Heart right ventricle (tissue), 16 donors: ENCODE results near the gene UPF3B. TPM values are rescaled to one million over a fixed set of nuclear protein-coding genes. Genes with fewer than 3 reads are reported as not detected.

Source experiments
- ATAC-seq, 8 donors: fragments of 200-7000 bp; cut with Tn5 transposase; one replicate each; pipeline ENCODE4 v1.9.1; 2020; ENCODE audit warnings: mild to moderate bottlenecking in 8 of 8, moderate library complexity in 8 of 8, moderate number of reproducible peaks in 1 of 8
- DNase-seq, 2 donors: peaks; one replicate each; pipeline ENCODE4 v3.0.0-alpha.2; 2020
- H3K27ac ChIP-seq, 10 donors: fragments of 200-600 bp; sonication (generic) in 2 of 10; one replicate each; pipeline versions ENCODE4 v1.5.0 to v1.8.0; 2020 to 2022; ENCODE audit warnings: mild to moderate bottlenecking in 3 of 10
- H3K27me3 ChIP-seq, 7 donors: fragments of 200-600 bp; one replicate each; pipeline ENCODE4 v1.8.0; 2021 to 2022; ENCODE audit warnings: mild to moderate bottlenecking in 2 of 7
- H3K36me3 ChIP-seq, 9 donors: fragments of 200-600 bp; sonication (generic) in 1 of 9; one replicate each; pipeline versions ENCODE4 v1.5.0 to v1.8.0; 2020 to 2022; ENCODE audit warnings: mild to moderate bottlenecking in 2 of 9
- H3K4me1 ChIP-seq, 9 donors: fragments of 200-600 bp; sonication (generic) in 1 of 9; one replicate each; pipeline versions ENCODE4 v1.5.0 to v1.8.0; 2020 to 2022; ENCODE audit warnings: mild to moderate bottlenecking in 4 of 9
- H3K4me3 ChIP-seq, 10 donors: fragments of 200-600 bp; sonication (generic) in 2 of 10; one replicate each; pipeline versions ENCODE4 v1.5.0 to v1.8.0; 2020 to 2022; ENCODE audit warnings: mild to moderate bottlenecking in 7 of 10, moderate library complexity in 2 of 10
- H3K9me3 ChIP-seq, 11 donors: fragments of 200-600 bp in 10 of 11; sonication (generic) in 2 of 11; one replicate each; pipeline versions ENCODE4 v1.5.0 to v1.8.0; 2013 to 2022; ENCODE audit warnings: mild to moderate bottlenecking in 2 of 11, control low read depth in 1 of 11, moderate library complexity in 1 of 11
- WGBS, 2 donors: extraction: QIAGEN DNeasy Blood & Tissue Kit; methylation state at CpG; one replicate each; pipeline ENCODE4 v1.1.7; 2013; ENCODE audit warnings: inconsistent platforms in 1 of 2; 5-methylcytosine and 5-hydroxymethylcytosine counted together
- intact Hi-C, 10 donors: fragments of 100-400 bp; cut with DNase I; formaldehyde crosslinking; loops; one replicate each; pipeline versions ENCODE4 v1.11.1 to v1.14.2; 2022
- long read RNA-seq, 3 donors: library from polyadenylated mRNA; unstranded; transcript quantifications; one replicate each; pipeline ENCODE4 v2.0.0, GENCODE V29; 2020 to 2021
- polyA plus RNA-seq, 2 donors: library from polyadenylated mRNA; stranded (reverse); fragments of 200-250 nt; gene quantifications; one replicate each; pipeline ENCODE4 v1.2.3, GENCODE V29; 2013
- total RNA-seq, 10 donors: library from RNA; stranded (reverse); fragmentation: NEBNext Ultra II Directional in 3 of 10; extraction: Animal tissue kit (Norgen Biotek cat#: 25700) in 3 of 10; gene quantifications; one replicate each; pipeline versions ENCODE4 v1.2.1 to v1.2.4, GENCODE V29; 2021 to 2023
- TF ChIP-seq, protein P1 (sequence below), 9 donors: fragments of 200-600 bp; sonication (generic) in 2 of 9; IDR thresholded peaks; one replicate each; pipeline versions ENCODE4 v1.5.0 to v1.8.0; 2021 to 2022; ENCODE audit warnings: antibody characterized with exemption in 9 of 9, mild to moderate bottlenecking in 5 of 9, moderate library complexity in 1 of 9
- donor health status: Arrhythmogenic right ventricular cardiomyopathy.
- donor health status: ischemic (EF 13 %, LVEDD 7.1; RV severe dilation, severe dysfunction).
- donor health status: healthy with polysubstance abuse.
- donor health status: DM: no; HTN: yes; CAD: no.
- donor health status: DM: no; HTN: no; CAD: no.
- donor health status: ischemic (EF 25% LVEDD 6.9; RV normal size, moderate dysfunction).
- donor health status: ischemic (EF 25% LVEDD 5.7; RV mildly dilated, moderate dysfunction).
- donor health status: healthy.
- donor health status: DM: yes; HTN: yes; CAD: no.
- donor health status: Ischemic cardiomyopathy.
- donor health status: ischemic (EF 35%, LVEDD 5.7; RV mildly dilated, moderate dysfunction).
- donor health status: nonischemic (EF 11% LVEDD 7.7; RV severe dilation, severe dysfunction).
- donor health status: DM: yes; HTN: yes; CAD: no.
- donor health status: PGD.
- donor health status: ischemic (EF 29% LVEDD 5.4; RV normal size, mild dysfunction).
- donor health status: nonischemic (EF 23%, LVEDD 6.1; RV moderate dilation, normal function).

Gene UPF3B, protein sequence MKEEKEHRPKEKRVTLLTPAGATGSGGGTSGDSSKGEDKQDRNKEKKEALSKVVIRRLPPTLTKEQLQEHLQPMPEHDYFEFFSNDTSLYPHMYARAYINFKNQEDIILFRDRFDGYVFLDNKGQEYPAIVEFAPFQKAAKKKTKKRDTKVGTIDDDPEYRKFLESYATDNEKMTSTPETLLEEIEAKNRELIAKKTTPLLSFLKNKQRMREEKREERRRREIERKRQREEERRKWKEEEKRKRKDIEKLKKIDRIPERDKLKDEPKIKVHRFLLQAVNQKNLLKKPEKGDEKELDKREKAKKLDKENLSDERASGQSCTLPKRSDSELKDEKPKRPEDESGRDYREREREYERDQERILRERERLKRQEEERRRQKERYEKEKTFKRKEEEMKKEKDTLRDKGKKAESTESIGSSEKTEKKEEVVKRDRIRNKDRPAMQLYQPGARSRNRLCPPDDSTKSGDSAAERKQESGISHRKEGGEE
- total RNA-seq (1 to 10 TPM; 2.4 to 3.8 (median 2.9) TPM), polyA plus RNA-seq (10 to 100 TPM in 1 of 2 donors, 1 to 10 TPM in 1; 6.4 to 15.1 TPM)
- long read RNA-seq, donor 1, partial matches to known transcripts = 4 of 6 reads
- long read RNA-seq, donor 1, other reads (novel, unspliced or antisense) = 1 of 6 reads
- long read RNA-seq, donor 2, partial matches to known transcripts = 4 of 8 reads
- long read RNA-seq, donor 2, other reads (novel, unspliced or antisense) = 4 of 8 reads
- long read RNA-seq, donor 3, partial matches to known transcripts = 0 of 1 reads
- long read RNA-seq, donor 3, other reads (novel, unspliced or antisense) = 1 of 1 reads

DNA sequence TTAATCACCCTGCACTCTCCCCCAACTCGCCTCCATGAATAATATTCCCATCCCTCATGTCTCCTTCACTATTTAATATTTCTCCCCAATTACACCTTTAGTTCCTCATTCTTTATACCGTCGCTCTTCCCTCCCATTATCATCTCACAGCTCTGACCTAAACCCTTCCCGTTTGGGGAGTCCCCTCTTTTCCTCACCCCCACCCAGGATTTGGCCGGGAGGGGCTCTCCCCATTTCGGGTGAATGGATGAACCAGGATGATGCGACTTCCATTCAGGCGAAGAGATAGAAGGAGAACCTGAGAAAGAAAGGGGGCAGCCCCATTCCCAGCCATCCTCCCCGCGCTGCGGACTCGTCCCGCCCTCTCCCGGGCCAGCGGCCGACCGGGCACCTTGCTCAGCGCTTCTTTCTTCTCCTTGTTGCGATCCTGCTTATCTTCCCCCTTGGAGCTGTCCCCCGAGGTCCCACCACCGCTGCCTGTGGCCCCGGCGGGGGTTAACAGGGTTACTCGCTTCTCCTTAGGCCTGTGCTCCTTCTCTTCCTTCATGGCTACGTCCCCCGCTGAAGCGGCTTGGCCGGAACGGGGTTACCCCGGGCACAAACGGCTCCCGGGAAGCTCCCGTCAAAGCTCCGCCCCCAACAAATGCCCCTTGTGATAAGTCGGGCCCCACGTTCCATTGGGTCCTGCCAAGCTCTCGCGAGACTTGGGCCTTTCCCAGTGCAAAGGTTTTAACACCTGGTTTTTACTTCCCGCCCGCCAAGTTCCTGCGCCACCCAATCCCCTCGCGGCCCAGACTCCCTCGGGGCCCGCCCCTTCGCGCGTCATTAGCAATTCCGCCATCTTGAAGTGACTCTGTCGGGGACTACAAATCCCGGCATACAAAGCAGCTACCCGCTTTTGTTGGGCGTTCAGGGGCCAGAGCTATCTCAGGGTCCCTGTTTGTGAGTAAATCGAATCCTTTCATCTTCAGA is at the start of gene UPF3B:
Gene UPF3B (minus strand): TSS at position 582 of the 972 bp plus-strand sequence. CDS start 35 bp downstream, at position 547.
- intact Hi-C loops = loop anchor here in 4 of 10 donors (1.0 to 10.0 kb wide), 5 partner anchors 18 to 58 kb away; partner anchors contain the start of genes NDUFA1 (in 2 of the 4), RNF113A (in 2 of the 4) and RPL39 (in 1 of the 4)
- TF ChIP-seq, protein P1, sequence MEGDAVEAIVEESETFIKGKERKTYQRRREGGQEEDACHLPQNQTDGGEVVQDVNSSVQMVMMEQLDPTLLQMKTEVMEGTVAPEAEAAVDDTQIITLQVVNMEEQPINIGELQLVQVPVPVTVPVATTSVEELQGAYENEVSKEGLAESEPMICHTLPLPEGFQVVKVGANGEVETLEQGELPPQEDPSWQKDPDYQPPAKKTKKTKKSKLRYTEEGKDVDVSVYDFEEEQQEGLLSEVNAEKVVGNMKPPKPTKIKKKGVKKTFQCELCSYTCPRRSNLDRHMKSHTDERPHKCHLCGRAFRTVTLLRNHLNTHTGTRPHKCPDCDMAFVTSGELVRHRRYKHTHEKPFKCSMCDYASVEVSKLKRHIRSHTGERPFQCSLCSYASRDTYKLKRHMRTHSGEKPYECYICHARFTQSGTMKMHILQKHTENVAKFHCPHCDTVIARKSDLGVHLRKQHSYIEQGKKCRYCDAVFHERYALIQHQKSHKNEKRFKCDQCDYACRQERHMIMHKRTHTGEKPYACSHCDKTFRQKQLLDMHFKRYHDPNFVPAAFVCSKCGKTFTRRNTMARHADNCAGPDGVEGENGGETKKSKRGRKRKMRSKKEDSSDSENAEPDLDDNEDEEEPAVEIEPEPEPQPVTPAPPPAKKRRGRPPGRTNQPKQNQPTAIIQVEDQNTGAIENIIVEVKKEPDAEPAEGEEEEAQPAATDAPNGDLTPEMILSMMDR (IDR thresholded peaks at IDR 0.05) = peak in 1 of 9 donors; percentile 6
- DNase-seq (peak; percentile 92 to 95), ATAC-seq (peak; percentile 97 to 99 (median 99))
- 0 to 1% methylated on average over 38 to 54 of the region's 54 CpGs for WGBS, 2 donors
- H3K27ac ChIP-seq = peak within 1 kb of the TSS; percentile 44 to 96 (median 89)
- no peaks in the 10 kb centered on the region for H3K9me3 ChIP-seq
- peak within 1 kb of the TSS; percentile 47 to 83 (median 70) for H3K4me3 ChIP-seq
- peaks cover 0 to 33% (median 0%) of the 10 kb centered on the region in 9 donors for H3K36me3 ChIP-seq
- H3K27me3 ChIP-seq = peaks cover 0 to 6% (median 0%) of the 10 kb centered on the region in 7 donors
- peaks cover 0 to 14% (median 6%) of the 10 kb centered on the region in 9 donors for H3K4me1 ChIP-seq

DNA sequence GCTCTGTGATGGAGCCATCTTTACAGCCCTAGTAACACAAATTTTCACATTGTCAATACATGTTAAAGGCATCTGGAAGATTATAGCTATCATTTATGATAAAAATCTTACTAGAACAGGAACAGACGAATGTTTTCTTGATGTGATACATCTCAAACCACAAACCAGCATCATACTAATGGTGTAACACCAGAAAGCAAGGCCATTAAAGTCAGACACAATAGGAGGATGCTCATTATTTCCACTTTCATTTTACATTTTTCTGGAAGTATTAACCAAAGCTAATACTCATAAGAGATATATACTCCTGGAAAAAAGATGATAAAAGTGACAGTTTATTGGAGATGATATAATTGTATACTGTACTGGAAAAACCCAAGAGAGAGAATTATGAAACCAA is 48.2 kb upstream of the UPF3B start:
- DNase-seq = no peak
- Histone ChIP-seq H3K36me3 (no peaks in the 10 kb centered on the region), H3K27me3 (no peaks in the 10 kb centered on the region), H3K27ac (no peak overlapping the region), H3K9me3 (no peaks in the 10 kb centered on the region), H3K4me3 (no peak overlapping the region), H3K4me1 (no peaks in the 10 kb centered on the region)
- intact Hi-C loops = no loop called here
- TF ChIP-seq, protein P1 (IDR thresholded peaks at IDR 0.05) = no peak
- no peak for ATAC-seq
- 62 to 71% methylated on average over 1 of the region's 1 CpG for WGBS, 2 donors

DNA sequence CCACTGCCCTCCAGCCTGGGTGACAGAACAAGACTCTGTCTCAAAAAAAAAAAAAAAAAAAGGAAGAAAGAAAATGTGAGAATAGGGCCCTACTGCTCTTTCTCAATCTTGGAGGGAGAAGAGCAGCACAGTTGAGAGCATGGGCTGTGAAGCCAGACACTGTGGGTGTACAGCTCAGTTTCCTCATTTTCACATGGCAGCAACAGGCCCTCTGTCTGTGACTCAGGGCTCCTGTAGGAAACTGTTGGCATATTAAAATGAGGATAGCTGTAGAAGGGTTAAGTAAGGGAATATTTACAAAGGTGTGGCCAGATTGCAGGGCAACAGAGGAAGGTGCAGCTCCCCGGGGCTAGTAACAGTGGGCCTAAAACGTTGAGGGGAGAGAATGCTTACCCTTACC is 46.4 kb upstream of the UPF3B start:
- ATAC-seq = peak in 1 of 8 donors; percentile 57
- 6 to 7% methylated on average over 2 of the region's 2 CpGs for WGBS, 2 donors

More for the DNA sequence above, 46.4 kb upstream of the UPF3B start:
- Histone ChIP-seq H3K27me3 (no peaks in the 10 kb centered on the region), H3K4me3 (no peak overlapping the region), H3K27ac (no peak overlapping the region), H3K36me3 (no peaks in the 10 kb centered on the region), H3K4me1 (no peaks in the 10 kb centered on the region), H3K9me3 (no peaks in the 10 kb centered on the region)
- DNase-seq = no peak
- TF ChIP-seq, protein P1 (IDR thresholded peaks at IDR 0.05) = no peak
- intact Hi-C loops = no loop called here
